ENCODE data around the gene ADAMTS9.

The ADAMTS9 gene

DNA sequence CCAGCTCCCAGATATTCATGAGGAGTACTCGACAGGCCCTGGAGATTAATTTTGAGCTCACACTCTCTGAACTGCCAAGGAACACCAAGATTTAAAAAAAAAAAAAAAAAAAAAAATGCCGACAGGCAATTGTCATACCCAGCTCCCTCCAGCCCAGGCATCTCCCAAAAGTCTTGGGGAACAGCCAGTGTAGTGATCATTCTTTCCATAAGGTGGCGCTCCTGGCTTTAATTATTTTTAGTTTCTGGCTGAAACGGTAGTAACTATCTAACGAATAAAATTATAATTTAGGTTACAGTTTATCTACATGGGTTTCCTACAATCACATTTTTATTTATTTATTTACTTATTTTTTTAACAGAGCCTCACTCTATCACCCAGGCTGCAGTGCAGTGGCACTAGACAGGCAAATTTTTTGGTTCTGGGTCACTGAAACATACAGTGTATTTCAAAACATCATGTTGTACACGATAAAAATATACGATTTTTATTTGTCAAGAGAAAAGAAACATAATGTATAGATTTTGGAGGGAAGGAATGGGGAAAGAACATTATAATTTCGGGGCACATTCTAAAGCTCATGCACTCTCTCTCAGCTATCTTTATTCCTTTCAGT, 157.3 kb downstream of the ADAMTS9 start:
- DNase-seq = no peak

DNA sequence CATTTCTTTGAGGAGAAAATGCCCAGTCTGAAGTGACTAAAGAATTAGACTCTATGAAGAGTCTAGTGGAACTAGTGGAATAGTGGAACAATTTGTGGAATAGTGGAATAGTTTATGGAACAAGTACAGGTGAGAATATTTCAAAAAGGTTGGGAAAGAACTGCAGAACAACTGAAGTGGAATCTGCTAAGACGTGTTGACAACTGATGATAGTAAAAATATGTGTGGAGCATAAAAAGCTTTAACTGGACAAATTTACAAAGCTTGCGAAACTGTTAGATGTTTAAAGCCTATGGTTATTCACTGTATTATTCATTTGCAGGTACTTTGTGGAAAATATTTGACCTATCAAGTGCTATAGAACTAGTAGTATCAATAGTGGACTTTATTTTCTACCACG, 164.5 kb downstream of the ADAMTS9 start:
- no peak for DNase-seq

DNA sequence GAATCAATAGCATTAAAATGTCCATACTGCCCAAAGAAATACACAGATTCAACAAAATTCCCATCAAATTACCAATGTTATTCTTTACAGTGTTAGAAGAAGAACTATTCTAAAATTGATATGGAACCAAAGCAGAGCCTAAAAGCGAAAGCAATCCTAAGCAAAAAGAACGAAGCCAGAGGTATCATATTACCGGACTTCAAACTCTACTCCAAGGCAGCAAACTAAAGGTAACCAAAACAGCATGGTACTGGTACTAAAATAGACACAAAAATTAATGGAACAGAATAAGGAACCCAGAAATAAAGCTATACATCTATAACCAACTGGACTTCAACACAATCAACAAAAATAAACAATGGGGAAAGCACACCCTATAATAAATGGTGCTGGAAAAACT, 167.5 kb downstream of the ADAMTS9 start:
- DNase-seq = no peak

DNA sequence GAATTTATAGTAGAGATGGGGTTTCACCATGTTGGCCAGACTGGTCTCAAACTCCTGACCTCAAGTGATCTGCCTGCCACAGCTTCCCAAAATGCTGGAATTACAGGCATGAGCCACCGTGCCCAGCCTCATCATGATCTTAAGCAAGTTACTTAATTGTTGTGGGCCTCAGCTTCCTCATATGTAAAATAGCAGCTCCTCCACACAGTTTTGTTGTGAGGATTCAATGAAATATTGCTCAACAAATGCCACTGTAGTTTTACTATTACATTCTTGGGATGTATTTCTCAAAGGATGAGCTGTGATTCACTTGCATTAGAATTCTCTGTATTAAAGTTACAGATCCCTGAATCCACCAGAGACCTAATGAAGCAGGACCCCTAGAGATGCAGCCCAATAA, 168.8 kb downstream of the ADAMTS9 start:
- DNase-seq = no peak

DNA sequence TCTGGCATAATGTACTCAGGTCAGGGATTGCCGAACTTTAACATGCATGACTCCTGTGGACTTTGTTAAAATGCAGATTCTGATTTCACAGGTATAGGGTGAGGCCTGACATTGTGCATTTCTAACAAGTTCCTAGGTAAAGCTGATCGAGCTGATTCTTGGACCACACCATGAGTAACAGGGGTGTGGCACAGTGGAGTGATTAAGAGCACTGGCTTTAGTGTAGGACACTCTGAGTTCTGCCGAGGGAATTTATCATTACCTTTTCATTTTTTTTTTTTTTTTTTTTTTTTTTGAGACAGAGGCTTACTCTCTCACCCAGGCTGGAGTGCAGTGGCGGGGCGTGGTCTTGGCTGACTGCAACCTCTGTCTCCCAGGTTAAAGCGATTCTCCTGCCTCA, 169.3 kb downstream of the ADAMTS9 start:
- no peak for DNase-seq

DNA sequence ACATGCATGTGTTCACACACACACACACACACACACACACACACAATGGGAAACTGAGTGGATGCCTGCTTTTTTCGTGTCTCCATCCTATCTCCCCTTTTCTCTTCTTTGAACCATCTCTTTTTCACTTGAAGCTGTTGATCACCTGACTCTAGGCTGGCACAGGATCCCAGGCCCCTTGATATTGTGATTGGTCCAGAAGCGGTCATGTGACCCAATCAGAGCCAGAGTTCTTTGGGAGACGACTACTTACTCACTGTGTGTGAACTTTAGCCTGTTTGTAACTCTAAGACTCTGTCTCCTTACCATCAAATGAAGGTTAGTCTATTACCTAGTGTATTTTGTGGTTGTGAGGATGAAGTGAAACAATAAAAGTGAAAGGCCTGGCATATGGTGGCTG, 172.9 kb downstream of the ADAMTS9 start:
- no peak for DNase-seq

DNA sequence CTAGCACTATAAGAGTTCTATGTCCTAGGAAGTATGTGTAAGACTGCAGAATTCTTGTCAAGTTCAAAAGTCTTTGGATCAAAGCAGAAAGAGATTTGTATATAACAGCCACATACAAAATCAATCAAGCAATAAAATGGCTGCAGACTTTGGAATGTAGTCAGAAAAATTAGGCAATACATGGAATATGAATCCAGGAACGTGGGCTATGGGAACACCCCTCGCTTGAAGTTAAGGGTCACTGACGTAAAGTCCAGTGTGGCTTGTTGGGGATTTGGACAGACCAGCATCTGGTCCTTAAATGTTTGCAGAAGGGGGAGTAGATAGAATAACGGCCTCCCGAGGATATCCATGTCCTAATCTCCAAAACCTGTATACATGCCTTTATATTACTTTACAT, 178.6 kb downstream of the ADAMTS9 start:
- DNase-seq = no peak

- no peak for DNase-seq
Measured at GRCh38 chr3:64508140-64508539, 179.7 kb downstream of the ADAMTS9 start.

DNA sequence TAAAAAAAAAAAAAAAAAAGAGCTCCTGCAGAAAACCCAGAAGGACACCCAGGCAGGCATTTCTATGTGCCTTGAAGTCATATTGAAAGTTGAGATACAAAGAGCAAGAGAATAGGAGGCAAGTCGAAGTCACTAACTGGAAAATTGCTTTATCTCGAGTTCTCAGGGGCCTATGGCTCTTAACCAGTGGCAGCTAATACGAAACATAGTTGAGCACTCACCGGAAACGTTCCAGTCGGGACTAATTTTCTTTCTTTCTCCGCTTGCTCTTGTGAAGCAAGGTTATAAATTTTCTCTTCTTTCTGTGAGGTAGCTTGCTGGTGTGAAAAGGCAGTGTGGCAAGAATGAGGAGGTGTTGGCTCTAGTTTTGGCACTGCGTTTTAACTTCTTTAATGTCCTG, 181.5 kb downstream of the ADAMTS9 start:
- DNase-seq = no peak

- no peak for DNase-seq
Measured at GRCh38 chr3:64505419-64505818, 182.4 kb downstream of the ADAMTS9 start.

DNA sequence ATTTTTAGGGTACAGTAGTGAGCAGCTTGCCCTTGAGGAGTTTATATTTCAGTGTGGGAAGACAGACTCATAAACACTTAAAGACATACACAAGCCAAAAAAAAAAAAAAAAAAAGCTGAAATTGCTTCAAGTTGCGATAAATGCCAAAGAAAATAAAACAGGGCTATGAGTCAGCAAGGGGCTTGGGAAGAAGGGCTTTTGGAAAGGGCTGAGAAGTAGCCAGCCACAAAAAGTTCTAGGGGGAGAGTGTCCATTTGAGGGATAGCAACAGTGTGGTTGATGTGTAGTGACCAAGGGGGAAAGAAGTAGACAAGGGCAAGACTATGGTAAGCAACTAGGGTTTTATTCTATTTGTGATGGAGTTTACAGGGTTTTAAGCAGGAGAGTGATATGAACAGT, 185.5 kb downstream of the ADAMTS9 start:
- no peak for DNase-seq

DNA sequence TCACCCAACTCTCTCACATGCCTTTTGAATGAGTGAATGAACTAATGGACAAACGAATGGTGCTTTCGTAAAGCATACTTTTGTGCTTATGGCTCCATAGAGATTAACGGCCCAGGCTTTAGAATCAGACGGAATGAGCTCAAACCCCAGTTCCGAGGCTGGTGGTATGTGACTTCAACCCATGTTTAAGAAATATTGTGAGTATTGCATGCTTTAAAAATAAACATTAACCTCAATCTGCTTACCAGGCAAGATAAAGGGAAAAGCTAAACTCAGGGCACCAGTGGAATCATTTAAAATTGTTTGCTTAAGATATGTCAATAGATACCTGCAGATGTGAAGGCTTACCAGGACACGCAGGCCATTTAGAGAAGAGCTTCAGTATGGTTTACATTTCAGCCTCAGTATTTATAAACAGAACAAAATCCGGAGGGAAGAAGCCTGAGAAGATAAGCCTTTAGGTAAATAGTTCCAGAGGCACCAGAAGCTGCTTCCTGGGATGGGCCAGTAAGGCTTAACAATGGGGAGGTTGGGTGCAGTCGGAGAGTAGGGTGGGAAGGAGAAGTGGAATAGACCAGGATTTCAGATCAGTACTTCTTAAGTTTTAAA, 186.4 kb downstream of the ADAMTS9 start:
- no peak for DNase-seq

GRCh38 chr3:64496786-64497490, 190.9 kb downstream of the ADAMTS9 start:
- DNase-seq = no peak

- no peak for DNase-seq
Measured at GRCh38 chr3:64495781-64496334, 191.9 kb downstream of the ADAMTS9 start.

DNA sequence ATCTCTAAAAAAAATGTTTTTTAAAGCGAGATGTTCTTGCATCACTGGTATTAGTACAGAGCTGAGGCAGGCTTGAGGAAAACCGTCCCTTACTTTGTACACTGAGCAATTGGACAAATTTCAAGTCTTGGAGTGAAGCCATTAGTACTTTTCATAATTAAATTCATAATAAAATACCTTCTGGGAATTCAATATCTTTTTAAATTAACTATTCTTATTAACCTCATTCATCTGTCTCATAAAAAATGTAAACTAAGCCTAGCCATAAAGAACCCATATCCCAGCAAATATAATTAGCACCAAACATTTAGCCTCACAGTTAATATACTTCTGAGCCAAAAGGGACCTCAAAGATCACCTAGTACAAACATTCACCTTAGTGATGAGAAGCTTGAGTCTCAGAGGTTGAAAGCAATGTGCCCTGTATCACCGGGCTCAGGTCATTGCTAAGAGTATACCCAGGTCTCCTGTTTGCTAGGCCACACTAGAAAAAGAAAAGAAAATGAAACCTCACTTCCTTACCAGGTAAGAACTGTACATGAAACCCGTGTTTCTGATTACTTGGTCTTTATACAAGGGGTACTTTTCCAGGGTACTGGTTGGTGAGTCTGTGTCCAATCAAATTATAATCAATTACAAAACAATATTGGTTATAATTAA, 192.5 kb downstream of the ADAMTS9 start:
- DNase-seq = no peak

DNA sequence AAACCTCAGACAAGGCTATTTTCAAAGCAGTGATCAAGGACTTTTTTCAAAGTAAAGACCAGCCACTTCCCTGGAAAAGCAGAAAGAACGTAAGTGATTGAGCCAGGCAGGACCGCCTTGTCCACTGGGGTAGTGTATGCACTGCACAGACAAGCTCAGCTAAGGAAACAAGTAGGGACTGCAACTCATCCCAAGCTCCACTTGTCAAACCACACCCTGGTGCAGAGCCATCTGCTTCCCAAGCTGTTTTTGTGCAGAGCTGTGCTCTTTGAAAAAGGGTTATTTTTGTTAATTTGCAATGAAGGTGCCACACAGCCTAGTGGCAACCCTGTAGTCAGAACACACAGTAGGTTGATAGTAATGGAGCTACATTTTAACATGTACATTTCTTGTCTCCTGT, 193.3 kb downstream of the ADAMTS9 start:
- no peak for DNase-seq

DNA sequence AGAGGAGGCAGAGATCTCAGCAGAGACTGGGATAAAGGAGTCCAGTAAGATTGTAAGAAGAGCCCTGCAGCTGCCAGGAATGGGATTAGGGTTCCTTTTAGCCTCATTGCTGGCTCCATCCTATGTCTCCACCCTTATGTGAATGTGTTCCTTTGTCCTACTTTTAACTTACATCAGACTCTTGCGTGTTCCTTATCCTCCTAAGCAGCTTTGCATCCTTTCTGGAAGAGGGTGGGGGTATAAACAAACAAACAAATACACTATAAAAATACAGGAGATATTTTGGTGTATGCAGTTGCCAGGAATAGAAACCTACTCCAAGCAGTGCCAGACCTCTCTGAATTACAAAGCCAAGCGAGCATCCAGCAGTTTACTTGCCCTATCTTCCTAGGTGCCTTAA, 194.7 kb downstream of the ADAMTS9 start:
- no peak for DNase-seq

DNA sequence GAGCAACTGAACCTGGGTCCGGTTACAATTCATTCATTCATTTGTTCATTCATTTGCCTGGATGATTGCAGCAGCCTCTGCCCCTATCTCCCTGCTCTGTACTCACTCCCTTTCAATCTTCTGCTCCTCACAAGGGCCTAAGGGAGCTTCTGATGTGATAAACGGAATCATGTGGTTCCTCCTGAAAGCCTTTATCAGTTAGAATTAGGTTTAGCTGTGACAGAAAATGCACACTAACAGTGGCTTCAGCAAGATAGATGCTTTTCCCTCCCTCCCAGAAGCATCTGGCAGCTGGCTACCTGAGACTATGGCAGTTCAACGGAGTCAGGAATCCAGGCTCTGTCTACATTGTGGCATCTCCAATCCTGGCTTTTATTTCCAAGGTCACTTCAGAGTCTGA, 196.0 kb downstream of the ADAMTS9 start:
- no peak for DNase-seq

DNA sequence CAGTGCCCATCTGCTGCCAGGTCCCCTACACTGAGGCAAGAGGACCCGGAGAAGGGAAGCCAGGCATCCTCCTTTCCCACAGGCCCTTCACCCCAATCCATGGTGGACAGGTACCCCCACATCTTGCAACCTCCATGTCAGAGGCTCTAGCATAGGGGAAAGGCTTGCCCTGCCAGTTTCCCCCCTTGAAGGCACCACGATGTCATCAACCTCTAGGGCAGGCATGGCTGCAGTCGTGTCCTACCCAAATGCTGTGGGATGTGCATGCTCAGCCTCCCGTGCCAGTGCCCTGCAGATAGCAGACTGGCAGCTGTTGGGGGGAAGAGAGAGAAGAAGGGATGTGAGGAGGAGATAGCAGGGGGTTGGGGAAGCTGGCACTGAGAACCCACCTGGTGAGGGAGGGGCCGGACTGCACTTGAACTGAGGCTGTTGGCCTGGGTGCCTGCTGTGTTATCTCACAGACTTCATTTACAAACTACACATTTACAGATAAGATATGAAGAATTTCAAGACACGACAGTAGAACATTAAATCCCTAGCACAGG, 197.5 kb downstream of the ADAMTS9 start:
- no peak for DNase-seq

- no peak for DNase-seq
Measured at GRCh38 chr3:64489361-64490044, 198.3 kb downstream of the ADAMTS9 start.

- DNase-seq = no peak
Measured at GRCh38 chr3:64488939-64489338, 198.9 kb downstream of the ADAMTS9 start.

GRCh38 chr3:64484289-64484992, 203.4 kb downstream of the ADAMTS9 start:
- DNase-seq = peak; percentile 1 to 37 (median 18)
